Measurements from ENCODE around the gene SLC27A1. TPM values are rescaled to one million over a fixed set of nuclear protein-coding genes. Genes with fewer than 3 reads are reported as not detected.

Gene SLC27A1
- total and polyA plus RNA-seq, 10 of the 15 experiments (the other 5 are each of a cell fraction or from before 2014, with no cell fraction given), result 0.11 to 2.3 (median 1.2) TPM

- Histone ChIP-seq H3K4me3 (no peak overlapping the region), H4K20me1 (ENCODE audit: control insufficient read depth, insufficient read depth) (no peaks in the 10 kb centered on the region), H2AFZ (ENCODE audit: control insufficient read depth, low read depth, low read length) (no peak overlapping the region), H3K9me3 (replicated peaks; ENCODE audit: control insufficient read depth, insufficient read depth, low read length) (no peaks in the 10 kb centered on the region; the same call in 2 of the 3 replicates), H3K4me1 (ENCODE audit: control insufficient read depth, insufficient read depth, low read length) (peaks cover 16% of the 10 kb centered on the region), H3K27me3 (replicated peaks in 1 of 2; ENCODE audit: control insufficient read depth in 2 of 2, insufficient read depth in 2 of 2, low read length in 1 of 2) (no peaks in the 10 kb centered on the region), H3K9ac (ENCODE audit: control insufficient read depth, insufficient read depth, low read length) (no peak overlapping the region), H3K27ac (ENCODE audit: control insufficient read depth, insufficient read depth) (no peak overlapping the region), H3K4me2 (ENCODE audit: control insufficient read depth, insufficient read depth) (no peak overlapping the region), H3K36me3 (ENCODE audit: control insufficient read depth in 2 of 2, insufficient read depth in 2 of 2, low read length in 1 of 2) (no peaks in the 10 kb centered on the region), H3K79me2 (ENCODE audit: control insufficient read depth, insufficient read depth, low read length) (no peaks in the 10 kb centered on the region)
- SMC1A ChIA-PET (ENCODE audit: uncharacterized antibody, unreplicated experiment), result no interaction called here
- FAIRE-seq (no peak), ATAC-seq (no peak), DNase-seq (ENCODE audit: low read depth, low spot score) (no peak)
- intact Hi-C loops (cut with micrococcal nuclease; ENCODE audit: unreplicated experiment), result no loop called here
- in situ Hi-C loops (cut with MboI), result no loop called here
- RAD21 ChIA-PET (ENCODE audit: unreplicated experiment), result no interaction called here
- no TSS peak for BruUV-seq (replicated peaks)
- 92% methylated on average over 15 of the region's 15 CpGs for WGBS (ENCODE audit: insufficient coverage, insufficient replicate concordance, low lambda C conversion rate, missing lambda C conversion rate)
- POLR2A ChIA-PET, result no interaction called here
- TF ChIP-seq ZNF384 (IDR thresholded peaks at IDR 0.05; ENCODE audit: borderline replicate concordance, low read depth, low read length) (no peak), TCF3 (IDR thresholded peaks at IDR 0.05; ENCODE audit: borderline replicate concordance, insufficient read depth, low read depth, low read length) (no peak), SMAD1 (IDR thresholded peaks at IDR 0.05; ENCODE audit: low read depth, partially characterized antibody) (no peak), BMI1 (IDR thresholded peaks at IDR 0.05; ENCODE audit: borderline replicate concordance) (no peak), JUND (IDR thresholded peaks at IDR 0.05; ENCODE audit: low read depth, low read length) (no peak), ZNF217 (IDR thresholded peaks at IDR 0.05) (no peak), ASH2L (IDR thresholded peaks at IDR 0.05; ENCODE audit: borderline replicate concordance, low read depth) (no peak), CBX5 (IDR thresholded peaks at IDR 0.05; ENCODE audit: low read depth) (no peak), PAX8 (IDR thresholded peaks at IDR 0.05) (no peak), HDGF (IDR thresholded peaks at IDR 0.05) (no peak), SRF (IDR thresholded peaks at IDR 0.05; ENCODE audit: low read depth in 2 of 2, low read length in 2 of 2) (no peak), EP300 (IDR thresholded peaks at IDR 0.05; ENCODE audit: borderline replicate concordance in 1 of 2, control insufficient read depth in 1 of 2, low read depth in 2 of 2, low read length in 2 of 2) (no peak), CREB1 (IDR thresholded peaks at IDR 0.05; ENCODE audit: low read depth) (no peak), SKIL (IDR thresholded peaks at IDR 0.05; ENCODE audit: low read depth, poor library complexity, severe bottlenecking) (no peak)
- CTCF ChIA-PET, result interaction anchor here (0.6 kb wide), 1 partner anchor 10 kb away, joined by 3 read pairs; no protein-coding TSS in a partner anchor
Measured at GRCh38 chr19:17542042-17542441, 71.7 kb downstream of the SLC27A1 start.
